ENCODE measurements around the gene GEMIN7. TPM values are rescaled to one million over a fixed set of nuclear protein-coding genes. Genes with fewer than 3 reads are reported as not detected.

Gene GEMIN7
- total RNA-seq, 1 donor from 2014 or later = 18.3 TPM

DNA sequence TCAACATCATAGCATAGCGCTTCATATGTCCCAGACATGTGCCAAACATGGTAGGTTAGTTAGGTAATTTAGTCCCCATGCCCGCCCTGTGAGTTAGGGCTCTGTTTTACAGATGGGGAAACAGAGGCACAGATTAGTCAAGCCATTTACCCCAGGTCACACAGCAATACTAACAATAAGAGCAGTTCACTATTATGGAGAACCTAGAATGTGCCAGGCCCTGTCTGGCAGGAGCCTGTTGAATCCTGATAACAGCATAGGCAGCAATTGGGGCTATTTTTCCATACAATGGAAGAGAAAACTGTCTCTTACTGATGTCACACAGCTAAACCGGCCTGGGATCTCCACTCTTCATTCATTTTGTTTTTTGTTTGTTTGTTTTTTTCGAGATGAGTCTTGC, 7.4 kb downstream of the GEMIN7 start:
- DNase-seq (ENCODE audit: low spot score) = no peak

DNA sequence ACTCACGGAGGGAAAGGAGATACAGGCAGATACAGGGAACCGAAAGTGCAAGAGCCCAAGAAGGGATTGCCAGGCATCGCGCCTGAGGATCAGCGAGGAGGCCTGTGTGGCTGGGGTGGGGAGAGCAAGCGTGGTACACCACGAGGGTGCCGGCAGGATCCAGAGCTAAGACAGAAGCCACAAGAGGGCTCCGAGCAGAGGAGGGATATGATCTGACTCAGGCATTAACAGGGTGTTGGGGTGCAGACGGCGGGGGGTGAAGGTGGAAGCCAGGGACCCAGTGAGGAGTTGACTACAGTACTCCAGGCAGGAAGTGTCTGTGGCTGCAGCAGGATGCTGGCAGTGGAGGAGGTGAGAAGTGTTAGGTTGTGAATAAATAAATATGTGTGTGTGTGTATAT, 8.5 kb downstream of the GEMIN7 start:
- no peak for DNase-seq (ENCODE audit: low spot score)

DNA sequence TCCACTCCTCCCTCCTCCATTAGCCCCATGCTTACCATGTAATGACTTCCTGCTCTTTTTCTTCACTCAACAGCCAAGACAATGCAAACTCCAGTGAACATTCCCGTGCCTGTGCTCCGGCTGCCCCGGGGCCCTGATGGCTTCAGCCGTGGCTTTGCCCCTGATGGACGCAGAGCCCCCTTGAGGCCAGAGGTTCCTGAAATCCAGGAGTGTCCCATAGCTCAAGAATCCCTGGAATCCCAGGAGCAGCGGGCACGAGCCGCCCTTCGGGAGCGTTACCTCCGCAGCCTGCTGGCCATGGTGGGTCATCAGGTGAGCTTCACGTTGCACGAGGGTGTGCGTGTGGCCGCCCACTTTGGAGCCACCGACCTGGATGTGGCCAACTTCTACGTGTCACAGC, 11.0 kb downstream of the GEMIN7 start:
- DNase-seq (ENCODE audit: low spot score) = no peak

DNA sequence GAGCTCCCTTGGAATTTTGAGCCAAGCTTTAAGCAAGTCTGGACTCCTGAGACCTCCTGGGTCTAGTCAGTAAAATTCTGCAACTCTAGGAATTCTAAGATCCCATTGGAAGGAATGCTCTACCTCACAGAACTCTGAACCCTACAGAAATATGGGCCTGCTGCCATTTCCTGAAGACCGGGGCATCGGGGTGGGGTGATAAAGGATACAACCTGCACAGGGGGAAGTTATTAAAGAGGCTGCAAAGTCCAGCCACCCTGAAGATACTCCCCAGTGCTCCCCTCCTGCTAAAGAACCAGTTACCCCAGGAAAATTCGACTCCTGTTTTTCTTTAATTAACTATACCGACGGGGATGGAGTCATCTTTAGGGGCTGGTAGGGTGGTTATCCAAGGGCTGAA, 11.5 kb downstream of the GEMIN7 start:
- DNase-seq (ENCODE audit: low spot score) = no peak

DNA sequence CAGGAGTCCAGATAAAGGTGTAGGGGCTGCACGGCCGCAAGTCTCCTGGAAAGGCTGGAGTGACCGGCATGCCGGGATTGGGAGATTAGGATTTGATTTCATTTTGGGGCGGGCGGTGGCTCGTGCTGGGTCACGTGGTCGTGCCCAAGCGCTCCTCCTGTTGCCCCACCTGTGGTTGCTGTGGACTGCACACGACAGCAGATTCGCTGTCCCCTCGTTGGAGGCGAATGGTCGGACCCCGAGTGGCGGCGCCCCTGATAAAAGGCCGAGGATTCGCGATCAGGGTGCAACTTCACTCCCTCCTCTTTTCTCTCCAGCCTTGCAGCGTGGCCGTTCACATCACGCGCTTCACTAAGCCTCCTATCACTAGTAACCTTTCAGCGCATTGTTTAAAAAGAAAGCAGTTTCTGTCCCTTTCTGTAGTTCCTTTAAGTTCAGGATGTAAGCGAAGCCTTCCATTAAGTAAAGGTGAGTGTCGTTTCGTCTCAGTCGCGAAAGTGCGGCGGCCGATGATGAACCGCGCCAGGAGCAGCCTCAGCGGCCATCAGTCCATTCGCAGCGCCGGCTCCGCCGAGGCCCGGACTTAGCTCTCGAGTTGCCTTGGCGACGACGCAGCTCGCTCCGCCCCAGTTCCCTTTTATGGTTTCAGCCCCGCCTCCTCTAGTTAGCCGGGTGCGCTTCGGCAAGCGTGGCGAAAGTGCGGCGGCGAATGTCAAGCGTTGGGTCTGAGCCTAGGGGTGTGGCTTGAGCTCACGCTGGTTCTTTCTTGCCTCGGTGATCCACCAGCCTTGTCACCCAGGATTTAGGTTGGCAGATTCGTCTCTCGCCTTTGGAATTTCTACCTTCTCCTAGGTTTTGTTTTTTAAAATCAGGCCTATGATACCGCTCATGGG, 12.2 kb downstream of the GEMIN7 start:
- peak; percentile 99 for DNase-seq (ENCODE audit: low spot score)

DNA sequence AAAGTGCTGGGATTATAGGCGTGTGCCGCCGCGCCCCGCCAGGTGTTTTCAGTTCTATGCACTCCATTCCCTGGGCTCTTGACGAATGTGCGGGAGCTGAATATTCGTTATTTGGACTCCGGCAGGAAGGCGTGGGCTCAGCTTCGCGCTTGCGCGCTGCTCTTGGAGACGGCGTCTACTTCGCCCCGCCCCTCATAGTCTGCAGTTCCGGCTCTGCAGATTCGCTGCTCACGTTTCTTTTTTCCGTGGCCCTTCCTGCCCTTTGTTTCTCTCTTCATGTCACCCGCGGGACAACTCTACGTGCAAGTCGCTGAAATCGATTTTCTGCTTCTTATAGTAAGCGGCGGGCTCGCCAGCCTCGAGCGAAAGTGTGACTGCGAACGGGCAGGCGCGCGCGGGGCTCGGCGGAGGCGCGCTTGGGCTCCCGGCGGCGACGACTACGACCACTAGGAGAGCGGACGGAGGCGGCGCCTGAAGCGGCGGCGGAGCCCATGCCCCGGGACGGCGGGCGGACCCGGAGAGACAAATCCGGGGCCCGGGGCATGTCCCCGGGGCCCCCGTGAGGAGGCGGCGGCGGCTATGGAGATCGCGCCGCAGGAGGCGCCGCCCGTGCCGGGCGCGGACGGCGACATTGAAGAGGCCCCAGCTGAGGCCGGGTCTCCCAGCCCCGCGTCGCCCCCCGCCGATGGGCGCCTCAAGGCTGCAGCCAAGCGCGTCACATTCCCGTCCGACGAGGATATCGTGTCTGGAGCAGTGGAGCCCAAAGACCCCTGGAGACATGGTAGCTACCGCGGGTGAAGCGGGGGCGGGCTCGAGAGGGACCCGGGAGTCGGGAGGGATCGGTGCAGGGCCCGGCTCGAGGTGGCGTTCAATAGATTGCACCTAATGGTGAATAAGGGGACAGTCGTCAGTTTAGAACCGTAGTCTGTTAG, 14.0 kb downstream of the GEMIN7 start, which contains the start of gene PPP1R37:
TSS of gene PPP1R37 (plus strand) at position 433 of the 932 bp plus-strand sequence. CDS start at position 580, 147 bp downstream.
- DNase-seq (ENCODE audit: low spot score) = peak; percentile 97

DNA sequence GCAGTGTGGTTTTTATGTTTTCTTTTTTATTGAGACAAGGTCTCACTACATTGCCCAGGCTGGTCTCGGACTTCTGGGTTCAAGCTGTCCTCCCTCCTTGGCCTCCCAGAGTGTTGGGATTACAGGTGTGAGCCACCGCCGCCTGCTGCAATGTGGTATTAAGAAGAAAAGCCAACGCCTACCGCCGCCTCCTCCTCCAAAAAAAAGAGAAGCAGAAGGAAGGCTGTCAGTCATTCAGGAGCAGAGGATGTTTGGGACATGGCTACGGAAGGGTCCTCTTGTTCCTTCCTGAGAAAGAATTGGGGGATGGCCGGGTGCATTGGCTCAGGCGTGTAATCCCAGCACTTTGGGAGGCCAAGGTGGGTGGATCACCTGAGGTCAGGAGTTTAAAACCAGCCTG, 15.1 kb downstream of the GEMIN7 start:
- DNase-seq (ENCODE audit: low spot score) = no peak

DNA sequence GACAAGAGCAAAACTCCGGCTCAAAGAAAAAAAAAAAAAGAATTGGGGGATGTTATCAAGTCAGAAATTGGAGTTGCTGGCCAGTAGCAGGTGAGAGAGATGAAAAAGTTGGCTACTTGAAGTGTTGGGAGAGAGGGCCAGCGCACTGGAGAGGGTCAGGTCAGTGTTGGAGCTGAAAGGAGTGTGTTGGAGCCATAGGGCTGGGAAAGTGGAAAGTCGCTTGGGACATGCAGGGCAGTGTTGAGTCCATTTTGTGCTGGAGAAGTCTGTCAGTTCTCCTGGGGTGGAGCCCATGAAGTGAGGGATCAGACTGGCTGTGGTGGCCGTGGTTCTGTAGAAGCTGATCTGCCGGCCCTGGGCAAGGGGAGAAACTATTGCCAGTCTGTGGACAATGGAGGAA, 15.6 kb downstream of the GEMIN7 start:
- no peak for DNase-seq (ENCODE audit: low spot score)

DNA sequence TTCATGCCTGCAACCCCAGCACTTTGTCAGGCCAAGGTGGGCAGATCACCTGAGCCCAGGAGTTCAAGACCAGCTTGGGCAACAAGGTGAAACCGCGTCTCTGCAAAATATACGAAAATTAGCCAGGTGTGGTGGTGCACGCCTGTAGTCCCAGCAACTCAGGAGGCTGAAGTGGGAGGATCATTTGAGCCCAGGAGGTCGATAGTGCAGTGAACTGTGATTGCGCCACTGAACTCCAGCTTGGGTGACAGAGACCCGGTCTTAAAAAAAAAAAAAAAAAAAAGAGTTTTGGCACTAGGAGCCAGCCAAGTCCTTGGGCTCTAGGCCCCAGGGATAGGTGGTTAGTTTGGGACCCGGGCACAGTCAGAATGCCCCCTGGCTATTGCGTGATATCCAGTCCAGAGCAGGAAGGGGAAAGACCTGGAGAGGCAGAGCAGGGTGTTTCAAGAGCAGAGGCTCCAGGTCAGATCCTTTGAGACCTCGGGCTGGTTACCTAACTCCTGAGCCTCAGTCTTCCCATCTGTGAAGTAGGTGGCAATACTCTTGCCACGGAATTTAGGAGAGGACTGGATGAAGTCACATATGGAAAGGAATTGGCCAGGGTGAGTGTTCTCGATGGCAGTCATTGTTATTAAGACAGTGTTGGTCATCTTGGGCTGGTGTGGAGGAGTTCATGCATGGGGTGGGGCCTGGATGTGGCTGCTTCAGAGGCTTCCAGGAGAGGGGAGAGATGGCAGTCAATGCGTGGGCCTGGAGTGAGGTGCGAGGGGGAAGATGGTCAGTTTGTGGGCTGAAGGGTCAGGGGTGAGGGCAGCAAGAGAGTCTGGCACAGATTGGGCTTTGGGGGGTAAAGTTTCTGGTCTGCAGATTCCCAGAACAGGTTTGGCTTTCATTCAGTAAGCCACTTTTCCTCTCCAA, 16.7 kb downstream of the GEMIN7 start:
- DNase-seq (ENCODE audit: low spot score) = no peak

DNA sequence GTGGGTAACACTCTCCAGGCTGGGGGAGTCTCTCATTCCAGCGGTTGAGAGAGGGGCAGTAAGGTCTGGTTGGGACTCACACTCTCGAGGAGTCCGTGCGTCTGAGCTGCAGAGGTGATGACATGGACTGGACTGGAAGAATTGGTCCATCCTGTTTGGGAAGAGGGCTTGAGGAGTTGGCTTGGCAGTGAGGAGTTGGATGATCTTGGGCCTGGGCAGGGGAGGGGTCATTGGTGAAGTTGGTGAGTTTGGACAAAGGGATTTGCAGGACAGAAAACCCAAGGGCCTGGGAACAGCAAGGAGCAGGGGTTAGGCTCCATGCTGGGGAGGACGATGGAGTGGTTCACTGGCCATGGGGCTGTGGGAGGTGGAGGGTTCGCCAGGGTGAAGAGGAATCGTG, 17.6 kb downstream of the GEMIN7 start:
- DNase-seq (ENCODE audit: low spot score) = no peak

DNA sequence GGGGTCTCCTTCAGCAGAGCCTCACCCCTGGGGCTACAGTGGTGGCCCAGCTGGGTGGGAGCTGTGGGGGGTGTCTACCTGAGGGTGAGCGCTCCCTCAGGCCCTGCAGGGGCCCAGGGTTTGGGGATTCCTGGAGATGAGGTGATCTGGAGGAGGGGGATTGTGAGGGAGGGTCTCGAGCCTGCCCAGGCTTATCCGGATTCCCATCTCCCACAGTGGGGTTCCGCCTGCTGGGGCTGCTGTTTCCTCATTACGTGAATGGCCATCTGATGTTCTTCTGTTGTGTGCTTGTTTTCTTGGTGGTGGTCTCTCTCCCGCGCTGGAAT, 18.4 kb downstream of the GEMIN7 start:
- DNase-seq (ENCODE audit: low spot score) = no peak

DNA sequence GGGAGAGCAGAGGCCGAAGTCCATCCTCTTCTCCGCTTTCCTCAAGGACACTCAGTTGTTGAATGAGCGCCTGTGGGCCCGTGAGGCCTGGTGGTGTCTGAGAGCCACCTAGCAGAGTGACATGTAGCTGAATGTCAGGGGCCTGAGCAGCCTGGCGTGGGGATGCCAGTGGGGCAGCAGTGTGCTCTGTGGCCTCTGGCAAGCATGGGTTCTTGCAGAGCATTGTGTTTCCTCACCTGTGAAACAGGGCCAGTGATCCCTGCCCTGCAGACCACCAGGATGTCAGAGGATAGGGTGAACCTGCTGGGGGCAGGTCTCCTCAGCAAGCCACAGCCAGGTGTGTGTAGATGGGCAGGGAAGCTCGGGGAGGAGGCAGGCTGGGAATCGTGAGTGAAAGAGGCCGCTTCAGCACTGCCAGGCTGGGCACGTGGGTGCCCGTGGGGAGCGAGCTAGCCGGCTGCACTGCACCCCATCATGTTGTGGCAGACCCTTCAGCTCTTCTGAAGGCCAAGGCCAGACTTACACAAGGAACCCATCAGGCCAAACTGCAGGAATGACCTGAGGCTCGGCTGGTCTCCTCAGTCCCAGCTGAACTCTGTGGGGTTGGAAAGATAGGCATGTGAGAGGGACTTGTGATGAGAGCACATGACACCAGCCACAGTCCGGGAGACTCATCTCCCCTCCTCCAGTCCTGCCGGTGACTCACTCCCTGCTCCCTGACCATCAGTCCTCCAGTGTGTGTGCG, 18.9 kb downstream of the GEMIN7 start:
- no peak for DNase-seq (ENCODE audit: low spot score)

DNA sequence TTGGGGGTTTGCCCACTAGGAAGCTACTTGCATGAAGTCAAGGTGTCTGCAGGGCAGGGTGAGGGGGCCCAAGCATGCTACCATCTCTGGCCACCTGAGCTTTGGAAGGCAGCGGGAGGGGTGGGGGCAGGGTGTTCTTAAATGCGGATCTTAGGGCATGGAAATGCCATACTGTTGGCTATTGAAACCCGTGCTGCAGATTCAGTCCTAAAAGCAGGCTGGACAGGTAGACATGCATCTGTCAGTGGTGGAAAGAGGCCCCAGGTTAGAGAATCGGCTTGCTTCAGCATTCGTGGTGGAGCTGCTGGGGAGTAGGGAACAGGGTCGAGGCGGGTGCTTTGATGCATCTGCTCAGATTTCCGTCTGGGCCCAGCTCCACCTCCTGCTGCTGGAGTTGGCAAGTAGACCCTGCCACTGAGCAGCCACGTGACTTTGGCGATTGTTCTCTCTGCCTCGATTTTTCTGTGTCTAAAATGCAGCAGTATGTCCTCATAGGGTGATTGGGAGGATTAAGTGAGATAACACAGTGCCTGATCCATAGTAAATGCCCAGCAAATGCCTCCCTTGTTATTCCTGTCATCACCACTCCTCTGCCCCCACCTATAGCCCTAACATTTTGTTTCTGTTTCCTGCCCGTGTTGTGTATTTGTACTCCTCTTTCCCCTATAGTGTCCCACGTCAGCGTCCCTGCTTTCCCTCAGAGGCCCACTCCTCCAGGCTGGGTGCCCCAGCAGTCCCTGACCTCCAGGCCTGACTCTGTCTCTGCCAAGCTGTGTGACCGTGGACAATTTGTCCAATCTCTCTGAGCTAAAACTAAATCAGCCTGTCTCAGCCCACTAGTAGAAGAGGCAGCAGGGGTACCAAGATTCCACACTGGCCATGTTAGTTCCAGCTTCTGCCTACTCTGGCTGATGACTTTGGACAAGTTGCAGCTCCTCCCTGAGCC, 19.7 kb downstream of the GEMIN7 start:
- no peak for DNase-seq (ENCODE audit: low spot score)

DNA sequence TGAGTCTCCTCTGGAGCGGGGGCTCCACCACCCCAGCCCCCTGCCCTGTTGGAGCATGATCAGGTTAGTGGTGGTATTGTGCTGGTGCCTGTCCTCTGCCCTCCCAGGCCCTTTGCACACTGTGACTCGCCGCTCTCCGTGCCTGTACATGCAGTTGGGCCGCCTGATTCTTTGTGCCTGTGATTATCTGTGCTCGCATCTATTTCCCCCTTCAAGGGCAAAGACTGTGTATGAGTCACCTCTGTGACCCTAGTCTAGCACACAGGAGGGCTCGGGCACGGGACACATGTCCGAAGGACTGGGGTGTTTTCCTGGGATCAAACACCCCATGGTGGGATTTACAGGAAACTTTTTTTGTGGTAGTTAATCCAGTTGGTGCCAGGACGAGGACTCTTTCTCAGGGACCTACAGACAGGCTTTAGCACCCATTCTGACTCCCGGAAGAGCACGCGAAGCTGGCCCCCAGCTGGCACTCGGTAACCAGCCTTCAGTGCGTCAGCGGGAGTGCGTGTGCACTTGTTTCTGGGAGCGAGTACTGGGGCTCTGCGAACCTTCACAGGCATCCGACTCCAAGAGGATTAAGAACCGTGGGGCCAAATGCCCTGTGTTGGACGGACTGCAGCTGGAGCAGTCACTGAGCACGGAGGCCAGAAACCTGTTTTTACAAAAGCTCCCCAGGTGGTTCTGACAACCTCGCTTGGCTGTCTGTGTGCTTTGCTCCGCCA, 20.6 kb downstream of the GEMIN7 start:
- no peak for DNase-seq (ENCODE audit: low spot score)

DNA sequence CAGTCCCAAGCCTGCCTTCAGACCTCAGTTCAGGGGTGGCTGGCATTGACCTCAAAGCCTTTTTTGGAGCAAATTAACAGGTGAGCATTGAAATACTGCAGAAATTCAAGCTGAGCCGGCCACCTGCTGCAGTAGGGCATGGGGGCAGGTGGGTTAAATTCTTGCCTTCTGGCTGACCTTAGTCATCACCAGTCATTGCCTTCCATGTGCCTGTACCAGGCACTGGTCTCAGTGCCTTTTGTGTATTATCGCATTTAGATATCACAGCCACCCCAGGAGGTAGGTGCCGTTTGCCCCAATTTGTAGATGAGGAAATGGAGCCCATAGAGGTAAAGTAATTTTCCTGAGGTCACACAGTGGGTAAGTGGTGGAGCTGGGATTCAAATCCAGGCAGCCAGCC, 21.1 kb downstream of the GEMIN7 start:
- no peak for DNase-seq (ENCODE audit: low spot score)

DNA sequence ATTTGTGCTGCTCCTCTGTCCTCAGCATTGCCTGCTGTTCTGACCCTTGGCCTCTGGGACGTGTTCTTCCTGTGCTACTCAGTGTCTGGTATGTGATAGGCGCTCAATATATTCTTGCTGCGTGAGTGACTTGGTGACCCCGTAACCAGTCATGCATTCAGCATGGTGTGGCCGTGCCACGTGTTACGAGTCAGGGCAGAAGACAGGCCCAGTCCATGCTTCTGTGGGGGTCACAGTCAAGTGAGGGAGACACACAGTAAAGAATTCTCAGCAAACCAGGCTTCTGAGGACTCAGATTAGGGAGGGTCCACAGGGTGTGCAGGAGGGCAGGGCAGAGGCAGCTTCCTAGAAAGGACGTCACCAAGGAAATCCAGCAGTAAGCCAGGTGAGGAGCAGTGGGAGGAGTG, 21.8 kb downstream of the GEMIN7 start:
- no peak for DNase-seq (ENCODE audit: low spot score)

DNA sequence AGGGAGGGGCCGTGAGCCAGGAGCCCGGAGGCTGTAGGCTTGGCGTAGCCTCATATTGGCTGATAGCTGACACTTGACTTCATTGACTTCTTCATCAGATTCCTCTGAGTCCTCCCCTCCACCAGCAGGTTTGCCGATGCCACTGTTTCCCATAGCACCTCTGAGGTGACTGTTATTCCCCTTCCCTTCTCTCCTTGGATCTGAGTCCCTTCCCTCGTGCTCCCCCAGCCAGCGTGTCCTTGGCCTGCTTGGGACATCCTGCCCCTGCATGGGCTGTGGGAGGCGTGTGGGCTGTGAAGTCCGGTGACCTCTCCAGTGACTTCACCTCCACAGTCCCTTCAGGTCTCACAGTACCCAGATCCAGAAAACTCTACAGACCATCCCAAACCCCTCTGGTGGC, 22.7 kb downstream of the GEMIN7 start:
- DNase-seq (ENCODE audit: low spot score) = no peak

DNA sequence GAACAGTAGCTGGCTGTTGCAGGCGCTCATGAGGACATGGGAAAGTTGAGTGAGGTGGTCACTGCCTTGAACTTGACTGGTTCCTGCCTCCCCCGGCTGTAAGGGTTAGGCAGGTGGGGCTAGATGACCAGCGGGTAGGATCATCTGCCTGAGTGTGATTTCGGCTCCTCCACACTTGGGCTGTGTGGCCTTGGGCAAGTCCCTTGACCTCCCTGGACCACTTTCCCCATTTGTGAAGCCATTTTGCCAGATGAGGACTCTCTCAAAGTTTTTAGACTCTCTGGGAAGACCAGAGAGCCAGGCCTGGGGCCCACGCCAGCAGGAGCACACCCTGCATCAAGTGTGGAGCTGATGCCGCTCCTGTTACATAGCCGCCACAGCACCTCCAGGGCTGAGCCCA, 23.4 kb downstream of the GEMIN7 start:
- no peak for DNase-seq (ENCODE audit: low spot score)

DNA sequence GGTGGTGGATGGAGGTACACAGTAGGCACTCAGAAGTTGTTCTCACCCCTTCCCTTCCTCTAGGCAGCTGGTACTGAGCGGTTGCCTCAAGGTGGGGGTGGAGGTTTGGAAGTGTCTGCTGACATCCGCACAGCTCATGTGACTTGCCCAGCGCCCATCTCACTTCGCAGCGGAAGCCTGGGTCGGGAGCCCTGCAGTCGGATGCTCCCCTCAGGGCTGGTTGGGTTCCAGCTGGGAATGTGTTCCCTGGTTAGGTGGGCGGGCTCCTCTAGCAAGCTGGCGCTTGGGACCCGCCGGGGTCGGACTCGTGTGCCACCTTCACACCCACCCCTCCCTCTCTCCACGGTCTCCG, 24.1 kb downstream of the GEMIN7 start:
- no peak for DNase-seq (ENCODE audit: low spot score)
